H1 (cell line): ENCODE measurements around the gene RPL38. TPM values are rescaled to one million over a fixed set of nuclear protein-coding genes. Genes with fewer than 3 reads are reported as not detected.

Experiments used
- CBX5 ChIP-seq: fragments of 300-800, 300-1000 bp; sonication (generic); IDR thresholded peaks from 2 replicates; pipeline ENCODE4 v1.7.1; 2016; ENCODE audit warnings: antibody characterized with exemption, low read length, low read depth
- CHD2 ChIP-seq: IDR thresholded peaks from 2 replicates; pipeline ENCODE4 v1.6.1; 2012; ENCODE audit warnings: low read length, improper control_type of control experiment
- POLR2AphosphoS5 ChIP-seq: IDR thresholded peaks from 2 replicates; pipeline ENCODE4 v1.6.1; 2011; ENCODE audit warnings: low read depth, low read length
- RFX5 ChIP-seq: IDR thresholded peaks from 2 replicates; pipeline ENCODE4 v1.6.1; 2011; ENCODE audit warnings: low read depth, low read length, improper control_type of control experiment, borderline replicate concordance
- TAF1 ChIP-seq: IDR thresholded peaks from 2 replicates; pipeline ENCODE4 v1.6.1; 2011; ENCODE audit warnings: mild to moderate bottlenecking, low read depth, low read length
- TAF7 ChIP-seq: optimal IDR thresholded peaks from 2 replicates; pipeline ENCODE3; 2011; ENCODE audit warnings: low read depth, mild to moderate bottlenecking, inconsistent platforms, low read length, moderate library complexity, borderline replicate concordance
- TEAD4 ChIP-seq: IDR thresholded peaks from 2 replicates; pipeline ENCODE4 v1.6.1; 2012; ENCODE audit warnings: low read depth, low read length, inconsistent platforms, mixed read lengths
- YY1 ChIP-seq: IDR thresholded peaks from 2 replicates; pipeline ENCODE4 v1.6.1; 2011; ENCODE audit warnings: low read depth, mild to moderate bottlenecking, low read length
- polyA plus RNA-seq, 7 experiments: library from polyadenylated mRNA; depleted of rRNA in 3 of 7; stranded (reverse) in 5 of 7; unstranded in 2 of 7; fragments of >200 nt in 5 of 7; fragments of 200-250 nt in 2 of 7; gene quantifications; 1 replicate in 5 of 7; 2 replicates in 1 of 7; 4 replicates in 1 of 7; pipeline versions ENCODE4 v1.2.1 to v1.2.3, GENCODE V29; 2011 to 2013; ENCODE audit warnings: missing spikeins in 2 of 7, mixed read lengths in 2 of 7
- total RNA-seq: library from RNA; stranded (reverse); fragmentation: NEBNext Ultra II Directional; extraction: Animal tissue kit (Norgen Biotek cat#: 25700); gene quantifications from 2 replicates; pipeline ENCODE4 v1.2.1, GENCODE V29; 2021
- TF ChIP-seq, protein P1 (sequence below): fragments of 300-600 bp; sonication (generic); IDR thresholded peaks from 2 replicates; pipeline ENCODE4 v1.7.1; 2012; ENCODE audit warnings: low read length, moderate library complexity, mild to moderate bottlenecking, inconsistent platforms; ENCODE audit not compliant: insufficient replicate concordance
- TF ChIP-seq, protein P2 (sequence below): IDR thresholded peaks from 2 replicates; pipeline ENCODE4 v1.6.1; 2011; ENCODE audit warnings: low read depth, mild to moderate bottlenecking, low read length; ENCODE audit not compliant: insufficient read depth

Gene RPL38
- total and polyA plus RNA-seq, 2 of the 8 experiments (the other 6 are each of a cell fraction or from before 2014, with no cell fraction given): 412 to 1,195 TPM

DNA sequence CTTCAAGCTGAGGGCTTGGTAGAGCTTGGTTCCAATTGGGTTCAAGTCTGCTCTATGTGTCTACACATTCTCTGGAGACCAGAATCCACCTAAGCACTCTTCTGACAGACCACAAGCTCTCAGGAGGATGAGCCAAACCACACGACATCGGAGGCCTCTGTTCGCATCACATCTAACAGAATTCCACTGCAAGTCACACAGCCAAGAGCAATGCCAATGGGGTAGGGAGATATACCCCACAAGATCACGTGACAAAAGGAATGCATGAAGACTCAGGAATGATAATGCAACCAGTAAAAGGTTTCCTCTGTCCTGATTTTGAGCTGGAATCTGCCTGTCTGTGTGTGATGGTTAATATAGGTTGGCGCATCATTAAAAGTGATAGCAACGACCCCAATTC, 46.6 kb upstream of the RPL38 start (continued):
- TF ChIP-seq, protein P1, sequence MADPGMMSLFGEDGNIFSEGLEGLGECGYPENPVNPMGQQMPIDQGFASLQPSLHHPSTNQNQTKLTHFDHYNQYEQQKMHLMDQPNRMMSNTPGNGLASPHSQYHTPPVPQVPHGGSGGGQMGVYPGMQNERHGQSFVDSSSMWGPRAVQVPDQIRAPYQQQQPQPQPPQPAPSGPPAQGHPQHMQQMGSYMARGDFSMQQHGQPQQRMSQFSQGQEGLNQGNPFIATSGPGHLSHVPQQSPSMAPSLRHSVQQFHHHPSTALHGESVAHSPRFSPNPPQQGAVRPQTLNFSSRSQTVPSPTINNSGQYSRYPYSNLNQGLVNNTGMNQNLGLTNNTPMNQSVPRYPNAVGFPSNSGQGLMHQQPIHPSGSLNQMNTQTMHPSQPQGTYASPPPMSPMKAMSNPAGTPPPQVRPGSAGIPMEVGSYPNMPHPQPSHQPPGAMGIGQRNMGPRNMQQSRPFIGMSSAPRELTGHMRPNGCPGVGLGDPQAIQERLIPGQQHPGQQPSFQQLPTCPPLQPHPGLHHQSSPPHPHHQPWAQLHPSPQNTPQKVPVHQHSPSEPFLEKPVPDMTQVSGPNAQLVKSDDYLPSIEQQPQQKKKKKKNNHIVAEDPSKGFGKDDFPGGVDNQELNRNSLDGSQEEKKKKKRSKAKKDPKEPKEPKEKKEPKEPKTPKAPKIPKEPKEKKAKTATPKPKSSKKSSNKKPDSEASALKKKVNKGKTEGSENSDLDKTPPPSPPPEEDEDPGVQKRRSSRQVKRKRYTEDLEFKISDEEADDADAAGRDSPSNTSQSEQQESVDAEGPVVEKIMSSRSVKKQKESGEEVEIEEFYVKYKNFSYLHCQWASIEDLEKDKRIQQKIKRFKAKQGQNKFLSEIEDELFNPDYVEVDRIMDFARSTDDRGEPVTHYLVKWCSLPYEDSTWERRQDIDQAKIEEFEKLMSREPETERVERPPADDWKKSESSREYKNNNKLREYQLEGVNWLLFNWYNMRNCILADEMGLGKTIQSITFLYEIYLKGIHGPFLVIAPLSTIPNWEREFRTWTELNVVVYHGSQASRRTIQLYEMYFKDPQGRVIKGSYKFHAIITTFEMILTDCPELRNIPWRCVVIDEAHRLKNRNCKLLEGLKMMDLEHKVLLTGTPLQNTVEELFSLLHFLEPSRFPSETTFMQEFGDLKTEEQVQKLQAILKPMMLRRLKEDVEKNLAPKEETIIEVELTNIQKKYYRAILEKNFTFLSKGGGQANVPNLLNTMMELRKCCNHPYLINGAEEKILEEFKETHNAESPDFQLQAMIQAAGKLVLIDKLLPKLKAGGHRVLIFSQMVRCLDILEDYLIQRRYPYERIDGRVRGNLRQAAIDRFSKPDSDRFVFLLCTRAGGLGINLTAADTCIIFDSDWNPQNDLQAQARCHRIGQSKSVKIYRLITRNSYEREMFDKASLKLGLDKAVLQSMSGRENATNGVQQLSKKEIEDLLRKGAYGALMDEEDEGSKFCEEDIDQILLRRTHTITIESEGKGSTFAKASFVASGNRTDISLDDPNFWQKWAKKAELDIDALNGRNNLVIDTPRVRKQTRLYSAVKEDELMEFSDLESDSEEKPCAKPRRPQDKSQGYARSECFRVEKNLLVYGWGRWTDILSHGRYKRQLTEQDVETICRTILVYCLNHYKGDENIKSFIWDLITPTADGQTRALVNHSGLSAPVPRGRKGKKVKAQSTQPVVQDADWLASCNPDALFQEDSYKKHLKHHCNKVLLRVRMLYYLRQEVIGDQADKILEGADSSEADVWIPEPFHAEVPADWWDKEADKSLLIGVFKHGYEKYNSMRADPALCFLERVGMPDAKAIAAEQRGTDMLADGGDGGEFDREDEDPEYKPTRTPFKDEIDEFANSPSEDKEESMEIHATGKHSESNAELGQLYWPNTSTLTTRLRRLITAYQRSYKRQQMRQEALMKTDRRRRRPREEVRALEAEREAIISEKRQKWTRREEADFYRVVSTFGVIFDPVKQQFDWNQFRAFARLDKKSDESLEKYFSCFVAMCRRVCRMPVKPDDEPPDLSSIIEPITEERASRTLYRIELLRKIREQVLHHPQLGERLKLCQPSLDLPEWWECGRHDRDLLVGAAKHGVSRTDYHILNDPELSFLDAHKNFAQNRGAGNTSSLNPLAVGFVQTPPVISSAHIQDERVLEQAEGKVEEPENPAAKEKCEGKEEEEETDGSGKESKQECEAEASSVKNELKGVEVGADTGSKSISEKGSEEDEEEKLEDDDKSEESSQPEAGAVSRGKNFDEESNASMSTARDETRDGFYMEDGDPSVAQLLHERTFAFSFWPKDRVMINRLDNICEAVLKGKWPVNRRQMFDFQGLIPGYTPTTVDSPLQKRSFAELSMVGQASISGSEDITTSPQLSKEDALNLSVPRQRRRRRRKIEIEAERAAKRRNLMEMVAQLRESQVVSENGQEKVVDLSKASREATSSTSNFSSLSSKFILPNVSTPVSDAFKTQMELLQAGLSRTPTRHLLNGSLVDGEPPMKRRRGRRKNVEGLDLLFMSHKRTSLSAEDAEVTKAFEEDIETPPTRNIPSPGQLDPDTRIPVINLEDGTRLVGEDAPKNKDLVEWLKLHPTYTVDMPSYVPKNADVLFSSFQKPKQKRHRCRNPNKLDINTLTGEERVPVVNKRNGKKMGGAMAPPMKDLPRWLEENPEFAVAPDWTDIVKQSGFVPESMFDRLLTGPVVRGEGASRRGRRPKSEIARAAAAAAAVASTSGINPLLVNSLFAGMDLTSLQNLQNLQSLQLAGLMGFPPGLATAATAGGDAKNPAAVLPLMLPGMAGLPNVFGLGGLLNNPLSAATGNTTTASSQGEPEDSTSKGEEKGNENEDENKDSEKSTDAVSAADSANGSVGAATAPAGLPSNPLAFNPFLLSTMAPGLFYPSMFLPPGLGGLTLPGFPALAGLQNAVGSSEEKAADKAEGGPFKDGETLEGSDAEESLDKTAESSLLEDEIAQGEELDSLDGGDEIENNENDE: no peak
- TF ChIP-seq POLR2AphosphoS5 (no peak), CBX5 (no peak), TAF7 (no peak), TAF1 (no peak), RFX5 (no peak), CHD2 (no peak), YY1 (no peak), TEAD4 (no peak)
- TF ChIP-seq, protein P2, sequence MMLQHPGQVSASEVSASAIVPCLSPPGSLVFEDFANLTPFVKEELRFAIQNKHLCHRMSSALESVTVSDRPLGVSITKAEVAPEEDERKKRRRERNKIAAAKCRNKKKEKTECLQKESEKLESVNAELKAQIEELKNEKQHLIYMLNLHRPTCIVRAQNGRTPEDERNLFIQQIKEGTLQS: no peak
